MM.1S (cell line): Measurements from ENCODE around the gene SLAMF7.

ENCODE experiments used
- DNase-seq: peaks from one replicate; pipeline ENCODE4 v3.0.0-alpha.2; 2015
- H2AFZ ChIP-seq: fragments of 300-600 bp; sonication (generic); 2 replicates; pipeline ENCODE4 v1.6.0; 2016; ENCODE audit warnings: antibody characterized with exemption, low read length
- H3F3A ChIP-seq: fragments of 300-600 bp; sonication (generic); 2 replicates; pipeline ENCODE4 v1.6.1; 2016; ENCODE audit warnings: mild to moderate bottlenecking, antibody characterized with exemption, low read length, moderate library complexity, mixed read lengths; ENCODE audit not compliant: insufficient read depth
- H3K27ac ChIP-seq: fragments of 300-600 bp; sonication (generic); 2 replicates; pipeline ENCODE4 v1.5.1; 2016; ENCODE audit warnings: mild to moderate bottlenecking, low read length
- H3K27me3 ChIP-seq: fragments of 300-600 bp; sonication (generic); replicated peaks from 2 replicates; pipeline ENCODE4 v1.6.0; 2016; ENCODE audit warnings: low read length; ENCODE audit not compliant: insufficient read depth
- H3K36me3 ChIP-seq: fragments of 300-600 bp; sonication (generic); replicated peaks from 2 replicates; pipeline ENCODE4 v1.6.1; 2016; ENCODE audit warnings: mild to moderate bottlenecking, low read length, mixed read lengths; ENCODE audit not compliant: insufficient read depth
- H3K4me1 ChIP-seq: fragments of 300-600 bp; sonication (generic); 2 replicates; pipeline ENCODE4 v1.6.1; 2016; ENCODE audit warnings: low read length, mixed read lengths
- H3K4me2 ChIP-seq: fragments of 300-600 bp; sonication (generic); 2 replicates; pipeline ENCODE4 v1.6.0; 2016; ENCODE audit warnings: low read depth, low read length
- H3K4me3 ChIP-seq: fragments of 300-600 bp; sonication (generic); 2 replicates; pipeline ENCODE4 v1.5.1; 2016; ENCODE audit warnings: low read length, mixed read lengths
- H3K79me2 ChIP-seq: fragments of 300-600 bp; sonication (generic); 2 replicates; pipeline ENCODE4 v1.6.1; 2016; ENCODE audit warnings: mixed run types, low read length, mixed read lengths
- H3K9ac ChIP-seq: fragments of 300-600 bp; sonication (generic); 2 replicates; pipeline ENCODE4 v1.6.1; 2016; ENCODE audit warnings: low read length, mixed read lengths
- H3K9me2 ChIP-seq: fragments of 300-600 bp; sonication (generic); replicated peaks from 2 replicates; pipeline ENCODE4 v1.6.1; 2016; ENCODE audit warnings: mild to moderate bottlenecking, low read length, mixed read lengths; ENCODE audit not compliant: insufficient read depth
- H3K9me3 ChIP-seq: fragments of 300-600 bp; sonication (generic); replicated peaks from 2 replicates; pipeline ENCODE4 v1.6.1; 2016; ENCODE audit warnings: mild to moderate bottlenecking, low read length, mixed read lengths; ENCODE audit not compliant: insufficient read depth
- H4K20me1 ChIP-seq: fragments of 300-600 bp; sonication (generic); 2 replicates; pipeline ENCODE4 v1.6.1; 2016; ENCODE audit warnings: mild to moderate bottlenecking, low read length, moderate library complexity, mixed read lengths; ENCODE audit not compliant: insufficient read depth
- CTCF ChIP-seq: fragments of 300-600 bp; sonication (generic); IDR thresholded peaks from 2 replicates; pipeline ENCODE4 v1.5.1; 2016; ENCODE audit warnings: antibody characterized with exemption, low read length, mixed read lengths
- EZH2 ChIP-seq: fragments of 300-600 bp; sonication (generic); optimal IDR thresholded peaks from 2 replicates; pipeline ENCODE3; 2017; ENCODE audit warnings: low read depth, mild to moderate bottlenecking, antibody characterized with exemption, low read length, mixed read lengths
- EZH2phosphoT487 ChIP-seq: fragments of 300-600 bp; sonication (generic); IDR thresholded peaks from 2 replicates; pipeline ENCODE4 v1.6.1; 2018; ENCODE audit warnings: antibody characterized with exemption, low read length

Gene SLAMF7

GRCh38 chr1:160773093-160773492, 34.0 kb downstream of the SLAMF7 start:
- H2AFZ ChIP-seq: no peak overlapping the region

GRCh38 chr1:160774886-160775719, 36.1 kb downstream of the SLAMF7 start:
- TF ChIP-seq EZH2phosphoT487: no peak
- no peak for TF ChIP-seq CTCF
- no peak for TF ChIP-seq EZH2
- Histone ChIP-seq H3K4me1 (peaks cover 1% of the 10 kb centered on the region), H3K4me3 (no peak overlapping the region), H3K27ac (no peak overlapping the region), H3K4me2 (no peak overlapping the region), H4K20me1 (no peaks in the 10 kb centered on the region), H3F3A (no peaks in the 10 kb centered on the region), H2AFZ (no peak overlapping the region), H3K27me3 (no peaks in the 10 kb centered on the region), H3K79me2 (no peaks in the 10 kb centered on the region), H3K36me3 (no peaks in the 10 kb centered on the region), H3K9me3 (no peaks in the 10 kb centered on the region), H3K9me2 (no peaks in the 10 kb centered on the region), H3K9ac (no peak overlapping the region)
- DNase-seq: no peak

More at GRCh38 chr1:160773093-160773492, 34.0 kb downstream of the SLAMF7 start:
- Histone ChIP-seq H3K9me3 (no peaks in the 10 kb centered on the region), H3K9me2 (no peaks in the 10 kb centered on the region), H3K9ac (no peak overlapping the region), H3F3A (peaks cover 1% of the 10 kb centered on the region), H3K79me2 (no peaks in the 10 kb centered on the region), H3K27me3 (no peaks in the 10 kb centered on the region), H3K4me2 (no peak overlapping the region), H3K4me1 (no peaks in the 10 kb centered on the region), H3K36me3 (no peaks in the 10 kb centered on the region), H4K20me1 (no peaks in the 10 kb centered on the region), H3K4me3 (no peak overlapping the region), H3K27ac (no peak overlapping the region)
- DNase-seq: no peak
- TF ChIP-seq EZH2phosphoT487: no peak
- TF ChIP-seq EZH2: no peak
- no peak for TF ChIP-seq CTCF

- TF ChIP-seq EZH2: no peak
- TF ChIP-seq CTCF: no peak
- no peak for TF ChIP-seq EZH2phosphoT487
- no peak overlapping the region for H3K4me2 ChIP-seq
- no peak for DNase-seq
- no peak overlapping the region for H3K4me3 ChIP-seq
- peaks cover 6% of the 10 kb centered on the region for H3F3A ChIP-seq
- H3K27ac ChIP-seq: no peak overlapping the region
- H3K9me2 ChIP-seq: no peaks in the 10 kb centered on the region
- H3K4me1 ChIP-seq: peaks cover 12% of the 10 kb centered on the region
- H4K20me1 ChIP-seq: no peaks in the 10 kb centered on the region
- no peaks in the 10 kb centered on the region for H3K36me3 ChIP-seq
- no peaks in the 10 kb centered on the region for H3K79me2 ChIP-seq
- no peak overlapping the region for H2AFZ ChIP-seq
- no peaks in the 10 kb centered on the region for H3K9me3 ChIP-seq
- H3K9ac ChIP-seq: no peak overlapping the region
- H3K27me3 ChIP-seq: no peaks in the 10 kb centered on the region
These were observed 37.1 kb downstream of the SLAMF7 start for GRCh38 chr1:160776178-160776577.
